Measurements from ENCODE around the gene EIPR1.

The EIPR1 gene

GRCh38 chr2:3355951-3356569 is 21.6 kb downstream of the EIPR1 start:
- no peak for DNase-seq

GRCh38 chr2:3354986-3355385 is 22.6 kb downstream of the EIPR1 start:
- no peak for DNase-seq

- DNase-seq: no peak
Measured at GRCh38 chr2:3349211-3349693, 28.4 kb downstream of the EIPR1 start.

GRCh38 chr2:3348767-3349166 is 28.9 kb downstream of the EIPR1 start:
- no peak for DNase-seq

- no peak for DNase-seq
Measured at GRCh38 chr2:3345621-3346020, 32.0 kb downstream of the EIPR1 start.

GRCh38 chr2:3344897-3345296 is 32.7 kb downstream of the EIPR1 start:
- DNase-seq: no peak

- no peak for DNase-seq
Measured at GRCh38 chr2:3343012-3343411, 34.6 kb downstream of the EIPR1 start.

GRCh38 chr2:3342324-3342723 is 35.3 kb downstream of the EIPR1 start:
- DNase-seq: no peak

- no peak for DNase-seq
Measured at GRCh38 chr2:3341336-3341735, 36.3 kb downstream of the EIPR1 start.

- DNase-seq: no peak
Measured at GRCh38 chr2:3340144-3340543, 37.5 kb downstream of the EIPR1 start.

- DNase-seq: no peak
Measured at GRCh38 chr2:3338340-3338739, 39.3 kb downstream of the EIPR1 start.

GRCh38 chr2:3336844-3337243 is 40.8 kb downstream of the EIPR1 start:
- no peak for DNase-seq

GRCh38 chr2:3334392-3335345 is 42.9 kb downstream of the EIPR1 start:
- DNase-seq: no peak

- DNase-seq: no peak
Measured at GRCh38 chr2:3332133-3332532, 45.5 kb downstream of the EIPR1 start.

GRCh38 chr2:3329491-3329890 is 48.1 kb downstream of the EIPR1 start:
- no peak for DNase-seq

- DNase-seq: no peak
Measured at GRCh38 chr2:3326871-3327270, 50.7 kb downstream of the EIPR1 start.

GRCh38 chr2:3326182-3326537 is 51.5 kb downstream of the EIPR1 start:
- DNase-seq: no peak

- DNase-seq: no peak
Measured at GRCh38 chr2:3325458-3326181, 52.0 kb downstream of the EIPR1 start.

- no peak for DNase-seq
Measured at GRCh38 chr2:3324404-3325281, 53.0 kb downstream of the EIPR1 start.

- no peak for DNase-seq
Measured at GRCh38 chr2:3324036-3324386, 53.6 kb downstream of the EIPR1 start.

GRCh38 chr2:3323360-3324035 is 54.1 kb downstream of the EIPR1 start:
- no peak for DNase-seq
